Fibroblast of mammary gland (primary cell): ENCODE measurements around the gene TLK1.
A peak's percentile ranks its signal among the peaks of the same experiment; 100 is the strongest.

Experiments
- DNase-seq: peaks from one replicate; pipeline ENCODE4 v3.0.0-alpha.2; 2010; ENCODE audit warnings: low read depth
- H3K4me3 ChIP-seq: 2 replicates; pipeline ENCODE4 v1.5.1; 2011; ENCODE audit warnings: low read depth, mild to moderate bottlenecking, low read length, moderate library complexity; ENCODE audit not compliant: control insufficient read depth
- TF ChIP-seq, protein P1 (sequence below): conservative IDR thresholded peaks from 2 replicates; pipeline ENCODE4 v1.5.1; 2011; ENCODE audit warnings: low read depth, low read length, inconsistent platforms; ENCODE audit not compliant: control insufficient read depth, insufficient read depth

Gene TLK1

DNA sequence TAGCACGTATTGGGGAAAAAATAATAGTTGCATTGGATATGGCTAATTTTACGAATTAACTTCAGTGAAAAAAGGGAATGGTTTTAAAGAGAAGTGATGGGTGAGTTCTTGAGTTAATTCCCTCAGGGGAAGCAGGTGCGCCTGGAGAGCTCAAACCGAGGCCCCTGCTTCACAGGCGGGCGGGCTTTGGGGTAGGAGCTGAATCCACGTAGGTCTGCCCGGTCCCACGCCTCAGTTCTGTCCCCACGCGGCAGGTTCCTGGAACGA is 187.5 kb downstream of the TLK1 start:
- no peak for DNase-seq
- H3K4me3 ChIP-seq: peak overlapping the region; percentile 73
- TF ChIP-seq, protein P1, sequence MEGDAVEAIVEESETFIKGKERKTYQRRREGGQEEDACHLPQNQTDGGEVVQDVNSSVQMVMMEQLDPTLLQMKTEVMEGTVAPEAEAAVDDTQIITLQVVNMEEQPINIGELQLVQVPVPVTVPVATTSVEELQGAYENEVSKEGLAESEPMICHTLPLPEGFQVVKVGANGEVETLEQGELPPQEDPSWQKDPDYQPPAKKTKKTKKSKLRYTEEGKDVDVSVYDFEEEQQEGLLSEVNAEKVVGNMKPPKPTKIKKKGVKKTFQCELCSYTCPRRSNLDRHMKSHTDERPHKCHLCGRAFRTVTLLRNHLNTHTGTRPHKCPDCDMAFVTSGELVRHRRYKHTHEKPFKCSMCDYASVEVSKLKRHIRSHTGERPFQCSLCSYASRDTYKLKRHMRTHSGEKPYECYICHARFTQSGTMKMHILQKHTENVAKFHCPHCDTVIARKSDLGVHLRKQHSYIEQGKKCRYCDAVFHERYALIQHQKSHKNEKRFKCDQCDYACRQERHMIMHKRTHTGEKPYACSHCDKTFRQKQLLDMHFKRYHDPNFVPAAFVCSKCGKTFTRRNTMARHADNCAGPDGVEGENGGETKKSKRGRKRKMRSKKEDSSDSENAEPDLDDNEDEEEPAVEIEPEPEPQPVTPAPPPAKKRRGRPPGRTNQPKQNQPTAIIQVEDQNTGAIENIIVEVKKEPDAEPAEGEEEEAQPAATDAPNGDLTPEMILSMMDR: no peak

GRCh38 chr2:170972296-170973224 is 188.1 kb downstream of the TLK1 start:
- no peak overlapping the region for H3K4me3 ChIP-seq
- TF ChIP-seq, protein P1: no peak
- no peak for DNase-seq

DNA sequence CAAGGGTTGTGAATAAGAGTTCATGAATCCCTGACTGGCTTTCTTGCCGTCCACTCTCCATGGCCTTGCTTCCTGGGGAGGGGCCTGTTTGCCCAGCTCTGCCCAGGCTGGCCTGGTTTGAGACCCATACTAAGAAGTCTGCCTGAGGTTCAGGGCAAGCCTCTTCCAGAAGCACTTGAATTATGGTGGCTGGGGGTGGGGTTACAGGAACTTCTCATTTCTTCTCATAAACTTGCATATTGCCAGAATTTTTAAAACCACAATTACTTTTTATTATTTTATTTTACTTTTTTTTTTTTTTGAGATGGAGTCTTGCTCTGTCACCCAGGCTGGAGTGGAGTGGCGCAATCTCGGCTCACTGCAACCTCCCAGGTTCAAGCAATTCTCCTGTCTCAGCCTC is 189.6 kb downstream of the TLK1 start:
- no peak for DNase-seq
- H3K4me3 ChIP-seq: no peak overlapping the region
- TF ChIP-seq, protein P1: no peak

DNA sequence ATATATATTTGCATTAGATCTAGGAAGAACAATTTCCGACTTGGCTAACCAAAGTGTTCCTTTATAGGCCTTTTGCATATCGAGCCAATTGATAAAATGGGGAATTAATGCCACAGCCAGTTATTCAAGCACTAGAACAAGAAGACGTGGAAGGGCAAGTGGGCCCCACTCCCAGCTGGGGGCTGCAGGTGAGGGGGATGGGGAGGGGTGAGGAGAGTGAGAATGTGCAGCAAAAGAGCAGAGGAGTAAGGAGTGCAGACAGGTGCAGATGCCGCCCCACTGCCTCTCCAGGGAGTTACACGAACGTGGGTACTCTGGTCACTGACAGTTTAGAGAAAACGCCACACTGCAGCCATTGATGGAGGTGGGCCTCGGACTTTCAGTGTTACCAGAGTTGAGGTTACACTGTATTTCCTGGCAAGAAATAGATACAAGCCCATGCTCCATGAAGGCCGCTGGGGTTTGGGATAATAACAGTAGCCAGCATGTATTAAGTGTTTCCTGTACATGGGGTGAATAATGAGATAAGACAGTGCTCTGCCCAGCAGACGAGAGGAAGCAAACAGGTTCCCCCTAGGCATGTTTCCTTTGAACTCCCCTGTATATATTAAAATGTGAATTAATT is 190.7 kb downstream of the TLK1 start:
- H3K4me3 ChIP-seq: no peak overlapping the region
- TF ChIP-seq, protein P1: no peak
- no peak for DNase-seq

DNA sequence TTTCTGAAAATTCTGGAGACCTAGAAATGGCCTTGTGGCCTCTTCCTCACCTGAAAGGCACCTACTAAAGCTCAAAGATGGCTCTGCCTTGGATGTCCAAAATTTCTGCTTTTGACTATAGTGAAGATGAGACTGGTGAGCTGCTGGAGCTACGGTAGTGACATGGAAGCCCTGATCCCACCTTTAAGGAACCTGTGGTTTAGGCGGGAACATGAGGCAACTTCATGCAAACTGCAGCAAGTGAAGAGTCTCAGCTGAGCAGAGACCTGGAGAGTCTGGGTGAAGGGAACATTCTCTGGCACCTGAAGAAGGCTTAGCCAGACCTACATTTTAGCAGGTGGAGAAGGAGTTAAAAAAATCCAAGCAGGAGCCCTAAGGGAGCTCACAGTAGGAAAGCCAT is 191.7 kb downstream of the TLK1 start:
- no peak for DNase-seq
- TF ChIP-seq, protein P1: no peak
- no peak overlapping the region for H3K4me3 ChIP-seq

DNA sequence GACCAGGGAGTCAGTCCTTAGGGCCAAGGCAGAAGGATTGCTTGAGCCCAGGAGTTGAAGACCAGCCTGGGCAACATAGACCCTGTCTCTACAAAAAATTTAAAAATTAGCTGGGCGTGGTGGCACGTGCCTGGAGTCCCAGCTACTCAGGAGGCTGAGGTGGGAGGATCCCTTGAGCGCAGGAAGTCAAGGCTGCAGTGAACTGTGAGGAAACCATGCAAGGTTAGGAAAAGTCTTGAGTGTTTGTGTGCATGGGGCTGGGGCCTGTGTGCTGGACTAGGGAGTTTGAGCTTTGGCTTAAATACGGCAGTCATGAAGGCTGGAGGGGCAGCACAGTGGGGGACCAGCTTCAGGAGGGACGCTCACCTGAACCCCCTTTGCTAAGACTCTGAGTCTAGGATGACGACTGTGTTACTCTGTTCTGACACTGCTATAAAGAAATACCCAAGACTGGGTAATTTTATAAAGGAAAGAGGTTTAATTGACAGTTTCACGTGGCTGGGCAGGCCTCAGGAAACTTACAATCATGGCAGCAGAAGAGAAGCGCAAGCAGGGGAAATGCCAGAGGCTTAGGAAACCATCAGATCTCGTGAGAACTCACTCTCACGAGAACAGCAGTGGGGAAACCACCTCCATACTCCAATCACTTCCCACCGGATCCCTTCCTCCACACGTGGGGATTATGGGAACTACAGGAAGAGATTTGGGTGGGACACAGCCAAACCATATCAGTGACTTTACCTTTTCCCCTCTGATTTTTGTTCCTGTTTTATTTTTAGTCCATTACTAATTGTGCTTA is 192.3 kb downstream of the TLK1 start:
- TF ChIP-seq, protein P1: no peak
- DNase-seq: no peak
- no peak overlapping the region for H3K4me3 ChIP-seq
